ENCODE measurements around the gene OR7A5.
"Not testable (repeated sequence)": the region's sequence is repeated elsewhere in the genome, so short reads cannot be mapped to it uniquely, and the experiment has no call there.

OR7A5 gene

DNA sequence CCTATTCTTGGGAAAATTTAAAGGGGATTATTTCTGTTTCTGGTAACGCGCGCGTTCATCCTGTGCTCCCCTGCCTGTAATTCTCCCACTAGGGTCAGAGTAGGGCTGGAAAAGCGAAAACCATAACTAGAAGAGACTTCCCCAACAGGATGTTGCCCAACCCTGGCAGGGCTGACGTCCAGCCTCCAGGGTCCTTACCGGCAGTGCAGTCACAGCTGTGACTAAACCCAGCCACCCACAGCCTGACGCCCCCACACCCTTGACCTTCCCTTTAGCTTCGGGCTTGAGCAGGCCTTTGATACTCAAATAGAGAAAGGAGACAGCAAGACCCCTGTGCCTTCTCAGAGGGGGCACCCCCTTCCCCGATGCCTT lies 50.3 kb downstream of the OR7A5 start:
- peak; percentile 48 to 52 for DNase-seq

GRCh38 chr19:14783410-14783998 lies 51.5 kb downstream of the OR7A5 start:
- DNase-seq: peak; percentile 35 to 42

- DNase-seq: no peak
These were observed 52.2 kb downstream of the OR7A5 start for GRCh38 chr19:14782626-14783409.

- not testable (repeated sequence) for DNase-seq
These were observed 53.1 kb downstream of the OR7A5 start for GRCh38 chr19:14781713-14782536.

- not testable (repeated sequence) for DNase-seq
These were observed 54.3 kb downstream of the OR7A5 start for GRCh38 chr19:14780622-14781225.

DNA sequence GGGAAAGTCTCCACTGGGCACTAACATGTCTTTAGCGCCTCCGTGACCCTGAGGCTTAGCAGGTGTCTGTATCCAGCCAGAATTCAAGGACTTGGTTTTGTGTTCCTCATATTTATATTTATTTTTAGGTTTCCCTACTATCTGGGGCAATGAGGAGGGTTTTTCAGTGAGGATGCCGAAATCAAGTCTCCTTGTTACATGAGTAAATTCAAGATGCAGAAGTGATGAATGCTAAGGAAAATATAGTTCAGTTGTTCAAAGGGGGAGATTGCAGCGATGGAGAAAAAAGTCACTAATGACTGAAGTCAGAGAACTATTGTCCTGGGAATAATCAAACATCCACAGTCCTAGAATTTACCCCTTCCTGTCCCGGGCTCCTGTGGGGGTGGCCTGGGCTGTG lies 55.8 kb downstream of the OR7A5 start:
- no peak for DNase-seq

GRCh38 chr19:14778110-14778845 lies 56.7 kb downstream of the OR7A5 start, which contains the start of gene ADGRE2:
Gene ADGRE2, minus strand, starts transcription at chr19:14778560. Its CDS starts 1,804 bp downstream, at chr19:14776756.
- not testable (repeated sequence) for DNase-seq

DNA sequence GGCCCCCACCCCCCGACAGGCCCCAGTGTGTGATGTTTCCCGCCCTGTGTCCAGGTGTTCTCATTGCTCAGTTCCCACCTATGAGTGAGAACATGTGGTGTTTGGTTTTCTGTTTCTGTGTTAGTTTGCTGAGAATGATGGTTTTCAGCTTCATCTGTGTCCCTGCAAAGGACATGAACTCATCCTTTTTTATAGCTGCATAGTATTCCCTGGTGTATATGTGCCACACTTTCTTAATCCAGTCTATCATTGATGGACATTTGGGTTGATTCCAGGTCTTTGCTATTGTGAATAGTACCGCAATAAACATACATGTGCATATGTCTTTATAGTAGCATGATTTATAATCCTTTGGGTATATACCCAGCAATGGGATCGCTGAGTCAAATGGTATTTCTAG lies 57.3 kb downstream of the OR7A5 start:
- DNase-seq: not testable (repeated sequence)
